K562 (cell line): Measurements from ENCODE around the gene POLR1C. TPM values are rescaled to one million over a fixed set of nuclear protein-coding genes. Genes with fewer than 3 reads are reported as not detected.
A peak's percentile ranks its signal among the peaks of the same experiment; 100 is the strongest.

Experiments
- BCL6 ChIP-seq: fragments of 250-450 bp; sonication (Bioruptor Pico); IDR thresholded peaks from 2 replicates; pipeline ENCODE4 v1.4.0; 2020
- BHLHE40 ChIP-seq: IDR thresholded peaks from 2 replicates; pipeline ENCODE4 v1.6.1; 2011; ENCODE audit warnings: low read length, improper control_type of control experiment
- GTF2F1 ChIP-seq: IDR thresholded peaks from 2 replicates; pipeline ENCODE4 v1.6.1; 2011; ENCODE audit warnings: low read depth, low read length, improper control_type of control experiment
- HES1 ChIP-seq: fragments of 450-650 bp; IDR thresholded peaks from 2 replicates; pipeline ENCODE4 v1.6.1; 2016; ENCODE audit warnings: low read depth, mild to moderate bottlenecking, moderate library complexity
- HLTF ChIP-seq: fragments of 450-650 bp; IDR thresholded peaks from 2 replicates; pipeline ENCODE4 v1.6.1; 2016
- NBN ChIP-seq: fragments of 450-650 bp; IDR thresholded peaks from 2 replicates; pipeline ENCODE4 v1.6.1; 2016; ENCODE audit warnings: low read depth, mild to moderate bottlenecking
- NCOA6 ChIP-seq: fragments of 450-650 bp; IDR thresholded peaks from 2 replicates; pipeline ENCODE4 v1.6.1; 2017; ENCODE audit warnings: mild to moderate bottlenecking
- NCOR1 ChIP-seq: fragments of 450-650 bp; IDR thresholded peaks from 2 replicates; pipeline ENCODE4 v1.6.1; 2016; ENCODE audit warnings: mild to moderate bottlenecking, moderate library complexity
- NELFE ChIP-seq: IDR thresholded peaks from 2 replicates; pipeline ENCODE4 v1.6.1; 2011; ENCODE audit warnings: mild to moderate bottlenecking; ENCODE audit not compliant: insufficient read depth, insufficient read length
- NFRKB ChIP-seq: fragments of 450-650 bp; IDR thresholded peaks from 2 replicates; pipeline ENCODE4 v1.6.1; 2016; ENCODE audit warnings: low read depth
- PHF8 ChIP-seq: fragments of 200-600 bp; sonication (generic); IDR thresholded peaks from 2 replicates; pipeline ENCODE4 v1.6.1; 2012; ENCODE audit warnings: mixed run types, mild to moderate bottlenecking, inconsistent platforms, low read length, moderate library complexity, borderline replicate concordance
- RHOXF2B ChIP-seq: fragments of 250-450 bp; sonication (Bioruptor Pico); conservative IDR thresholded peaks from 2 replicates; pipeline ENCODE4 v1.5.1; 2021
- SNAPC5 ChIP-seq: fragments of 250-450 bp; sonication (Bioruptor Pico); IDR thresholded peaks from 2 replicates; pipeline ENCODE4 v1.8.0; 2021; ENCODE audit warnings: moderate library complexity, mild to moderate bottlenecking, inconsistent platforms
- SRSF3 ChIP-seq: fragments of 200-400 bp; formaldehyde crosslinking; IDR thresholded peaks from 2 replicates; pipeline ENCODE4 v1.6.1; 2016; ENCODE audit warnings: mild to moderate bottlenecking, low read length, moderate library complexity; ENCODE audit not compliant: insufficient read depth
- TEAD4 ChIP-seq, 2 experiments: sonication (generic) in 1 of 2; formaldehyde crosslinking in 1 of 2; IDR thresholded peaks; 2 replicates each; pipeline versions ENCODE4 v1.6.1 to v1.8.0; 2012 to 2022; ENCODE audit warnings: borderline replicate concordance in 1 of 2, inconsistent platforms in 1 of 2, low read length in 1 of 2, mild to moderate bottlenecking in 1 of 2, missing genetic modification reagents in 1 of 2
- XRCC5 ChIP-seq: fragments of 200-400 bp; formaldehyde crosslinking; IDR thresholded peaks from 2 replicates; pipeline ENCODE4 v1.6.1; 2017; ENCODE audit warnings: low read depth, mild to moderate bottlenecking, low read length
- ZBTB1 ChIP-seq: sonication (generic); formaldehyde crosslinking; IDR thresholded peaks from 2 replicates; pipeline ENCODE4 v1.8.1; 2023; ENCODE audit warnings: missing genetic modification reagents, low read depth, mild to moderate bottlenecking, borderline replicate concordance
- ZBTB7A ChIP-seq: IDR thresholded peaks from 2 replicates; pipeline ENCODE4 v1.6.1; 2011; ENCODE audit warnings: low read depth, mild to moderate bottlenecking, low read length, moderate library complexity, borderline replicate concordance; ENCODE audit not compliant: control insufficient read depth
- ZFP30 ChIP-seq: fragments of 250-450 bp; sonication (Bioruptor Pico); IDR thresholded peaks from 2 replicates; pipeline ENCODE4 v1.8.0; 2022; ENCODE audit warnings: moderate library complexity, mild to moderate bottlenecking, inconsistent platforms, borderline replicate concordance
- ZNF316 ChIP-seq: fragments of 450-650 bp; IDR thresholded peaks from 2 replicates; pipeline ENCODE4 v1.6.1; 2016
- ZNF384 ChIP-seq: IDR thresholded peaks from 2 replicates; pipeline ENCODE4 v1.6.1; 2012; ENCODE audit warnings: low read depth, low read length, improper control_type of control experiment
- ZNF431 ChIP-seq: sonication (generic); formaldehyde crosslinking; IDR thresholded peaks from 2 replicates; pipeline ENCODE4 v1.8.0; 2022; ENCODE audit warnings: mild to moderate bottlenecking, missing genetic modification reagents
- ZNF444 ChIP-seq: fragments of 250-450 bp; sonication (Bioruptor Pico); IDR thresholded peaks from 2 replicates; pipeline ENCODE4 v1.4.0; 2020; ENCODE audit warnings: mild to moderate bottlenecking, moderate library complexity
- ZNF507 ChIP-seq: conservative IDR thresholded peaks from 2 replicates; pipeline ENCODE4 v1.6.1; 2017; ENCODE audit warnings: missing genetic modification characterization, missing compliant biosample characterization
- polyA plus RNA-seq, 8 experiments: library from polyadenylated mRNA; depleted of rRNA in 4 of 8; stranded (reverse) in 5 of 8; unstranded in 3 of 8; fragments of >200 nt; fragmentation: Nextera tagmentation in 2 of 8; fragmentation: Illumina TruSeq in 1 of 8; extraction: Ambion mirVana in 2 of 8; extraction: Trizol in 1 of 8; gene quantifications; 2 replicates each; pipeline versions ENCODE4 v1.2.1 to v1.2.3, GENCODE V29; 2011 to 2014; ENCODE audit warnings: inconsistent platforms in 1 of 8, missing spikeins in 1 of 8
- total RNA-seq, 7 experiments: library from RNA; depleted of rRNA in 6 of 7; stranded (reverse); fragments of >200 nt in 6 of 7; fragmentation: Illumina TruSeq in 2 of 7; extraction: Trizol in 2 of 7; gene quantifications; 2 replicates each; pipeline versions ENCODE4 v1.2.1 to v1.2.3, GENCODE V29; 2011 to 2021; ENCODE audit warnings: low replicate concordance in 1 of 7
- TF ChIP-seq, protein P1 (sequence below): fragments of 450-650 bp; IDR thresholded peaks from 2 replicates; pipeline ENCODE4 v1.6.1; 2016; ENCODE audit warnings: borderline replicate concordance
- TF ChIP-seq, protein P2 (sequence below), 2 experiments: IDR thresholded peaks; 2 replicates each; pipeline ENCODE4 v1.6.1; 2011; ENCODE audit warnings: borderline replicate concordance in 1 of 2, control low read depth in 1 of 2, low read depth in 1 of 2, low read length in 1 of 2, mild to moderate bottlenecking in 1 of 2, mixed read lengths in 1 of 2, moderate library complexity in 1 of 2; ENCODE audit not compliant: insufficient read depth in 1 of 2, insufficient read length in 1 of 2, poor library complexity in 1 of 2, severe bottlenecking in 1 of 2; ENCODE audit errors: extremely low read depth in 1 of 2

POLR1C gene
- total and polyA plus RNA-seq, 9 of the 15 experiments (the other 6 are each of a cell fraction or from before 2014, with no cell fraction given): 83.5 to 429 (median 120) TPM

DNA sequence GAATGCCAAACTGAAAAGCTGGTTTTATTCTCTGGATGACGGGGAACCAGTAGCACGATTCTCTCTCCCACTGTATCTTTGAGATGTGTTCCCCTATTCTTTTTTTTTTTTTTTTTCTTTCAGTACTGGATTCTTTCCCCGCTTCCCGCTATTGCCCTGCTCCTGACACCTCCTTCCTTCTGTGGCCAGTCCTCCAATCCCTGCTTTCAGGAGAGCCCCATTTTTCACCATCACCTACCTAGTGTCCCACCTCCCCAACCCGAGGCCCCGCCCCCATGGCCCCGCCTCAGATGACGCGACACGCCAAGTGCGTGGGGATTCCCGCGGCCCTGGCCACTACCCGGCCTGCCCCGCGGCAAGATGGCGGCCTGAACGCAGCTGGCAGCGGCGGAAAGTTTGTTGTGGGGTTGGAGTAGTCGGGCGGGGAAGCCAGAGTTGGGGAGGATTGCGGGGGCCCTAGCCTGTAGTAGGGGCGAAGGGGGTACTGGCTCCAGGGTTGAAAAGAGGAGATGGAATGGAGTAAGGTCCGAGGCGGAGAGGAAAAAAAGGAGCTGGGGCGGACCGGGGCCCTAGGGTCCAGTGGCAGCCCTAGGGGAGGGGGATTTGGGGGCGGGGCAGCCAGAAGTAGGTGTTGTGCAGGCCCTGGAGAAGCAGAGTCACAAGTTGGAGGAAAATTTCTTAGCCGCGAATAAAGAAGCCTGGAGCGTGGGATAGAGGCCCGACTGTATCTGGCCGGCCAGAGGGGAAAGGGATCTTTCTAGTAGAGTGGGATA, 39.5 kb upstream of the POLR1C start, which contains the start of gene TJAP1 (continued):
- TF ChIP-seq, protein P1, sequence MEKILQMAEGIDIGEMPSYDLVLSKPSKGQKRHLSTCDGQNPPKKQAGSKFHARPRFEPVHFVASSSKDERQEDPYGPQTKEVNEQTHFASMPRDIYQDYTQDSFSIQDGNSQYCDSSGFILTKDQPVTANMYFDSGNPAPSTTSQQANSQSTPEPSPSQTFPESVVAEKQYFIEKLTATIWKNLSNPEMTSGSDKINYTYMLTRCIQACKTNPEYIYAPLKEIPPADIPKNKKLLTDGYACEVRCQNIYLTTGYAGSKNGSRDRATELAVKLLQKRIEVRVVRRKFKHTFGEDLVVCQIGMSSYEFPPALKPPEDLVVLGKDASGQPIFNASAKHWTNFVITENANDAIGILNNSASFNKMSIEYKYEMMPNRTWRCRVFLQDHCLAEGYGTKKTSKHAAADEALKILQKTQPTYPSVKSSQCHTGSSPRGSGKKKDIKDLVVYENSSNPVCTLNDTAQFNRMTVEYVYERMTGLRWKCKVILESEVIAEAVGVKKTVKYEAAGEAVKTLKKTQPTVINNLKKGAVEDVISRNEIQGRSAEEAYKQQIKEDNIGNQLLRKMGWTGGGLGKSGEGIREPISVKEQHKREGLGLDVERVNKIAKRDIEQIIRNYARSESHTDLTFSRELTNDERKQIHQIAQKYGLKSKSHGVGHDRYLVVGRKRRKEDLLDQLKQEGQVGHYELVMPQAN: peak; percentile 83; the same call in 1 of the 2 replicates
- TF ChIP-seq PHF8: peak; percentile 89
- no peak for TF ChIP-seq ZFP30 (CRISPR knock-in tag)
- TF ChIP-seq ZNF316: no peak
- TF ChIP-seq ZNF431 (CRISPR knock-in tag): no peak
- peak; percentile 6; the same call in 1 of the 2 replicates for TF ChIP-seq BHLHE40
- no peak for TF ChIP-seq RHOXF2B (CRISPR knock-in tag)
- no peak for TF ChIP-seq SRSF3
- TF ChIP-seq HES1: no peak
- TF ChIP-seq ZBTB1 (CRISPR knock-in tag): no peak
- TF ChIP-seq XRCC5: no peak
- peak; percentile 23; the same call in 1 of the 2 replicates for TF ChIP-seq ZBTB7A
- peak; percentile 58 for TF ChIP-seq NCOR1
- TF ChIP-seq BCL6: no peak
- no peak for TF ChIP-seq GTF2F1
- peak; percentile 89; the same call in 1 of the 2 replicates for TF ChIP-seq NFRKB
- no peak for TF ChIP-seq HLTF
- TF ChIP-seq ZNF444: no peak
- TF ChIP-seq ZNF507: no peak
- TF ChIP-seq NCOA6: no peak
- TF ChIP-seq TEAD4 (IDR thresholded peaks at IDR 0.05; ENCODE audit: low read length): peak; percentile 13; the same call in 1 of the 2 replicates
- no peak for TF ChIP-seq TEAD4 (CRISPR knock-in tag; IDR thresholded peaks at IDR 0.05; ENCODE audit: borderline replicate concordance)
- TF ChIP-seq NBN: 0 out of 2 replicates have a peak, but pooled peaks have one; percentile 40
- TF ChIP-seq SNAPC5 (CRISPR knock-in tag): no peak
- TF ChIP-seq, protein P2, sequence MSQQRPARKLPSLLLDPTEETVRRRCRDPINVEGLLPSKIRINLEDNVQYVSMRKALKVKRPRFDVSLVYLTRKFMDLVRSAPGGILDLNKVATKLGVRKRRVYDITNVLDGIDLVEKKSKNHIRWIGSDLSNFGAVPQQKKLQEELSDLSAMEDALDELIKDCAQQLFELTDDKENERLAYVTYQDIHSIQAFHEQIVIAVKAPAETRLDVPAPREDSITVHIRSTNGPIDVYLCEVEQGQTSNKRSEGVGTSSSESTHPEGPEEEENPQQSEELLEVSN (IDR thresholded peaks at IDR 0.05; ENCODE audit: borderline replicate concordance in 1 of 2, extremely low read depth in 1 of 2, insufficient read depth in 1 of 2, insufficient read length in 1 of 2, low read depth in 1 of 2, low read length in 1 of 2, poor library complexity in 1 of 2, severe bottlenecking in 1 of 2): peak; percentile 44 to 79
- no peak for TF ChIP-seq ZNF384
- no peak for TF ChIP-seq NELFE
